Gastroesophageal sphincter (tissue), 3 donors: Measurements from ENCODE around the gene TULP4.

Experiments
- CTCF ChIP-seq, 4 experiments: fragments of 200-600 bp in 2 of 4; fragments of 450-650 bp in 2 of 4; sonication (generic) in 1 of 4; IDR thresholded peaks; one replicate each; pipeline ENCODE4 v1.5.1; 2017 to 2019; ENCODE audit warnings: antibody characterized with exemption in 4 of 4, mild to moderate bottlenecking in 2 of 4, moderate library complexity in 2 of 4
- EP300 ChIP-seq: sonication (generic); formaldehyde crosslinking; IDR thresholded peaks from one replicate; pipeline ENCODE4 v1.6.1; 2017; ENCODE audit warnings: antibody characterized with exemption, mild to moderate bottlenecking
- POLR2A ChIP-seq, 2 donors: fragments of 450-650 bp; IDR thresholded peaks; one replicate each; pipeline ENCODE4 v1.6.1; 2017; ENCODE audit warnings: antibody characterized with exemption in 2 of 2, mild to moderate bottlenecking in 2 of 2, moderate library complexity in 1 of 2
- POLR2AphosphoS5 ChIP-seq: sonication (generic); formaldehyde crosslinking; IDR thresholded peaks from one replicate; pipeline ENCODE4 v1.6.1; 2017; ENCODE audit warnings: antibody characterized with exemption

- no peak for TF ChIP-seq CTCF (IDR thresholded peaks at IDR 0.05)
- no peak for TF ChIP-seq POLR2A (IDR thresholded peaks at IDR 0.05)
- TF ChIP-seq EP300: no peak
- no peak for TF ChIP-seq POLR2AphosphoS5
Measured at GRCh38 chr6:158409451-158409850, 97.2 kb downstream of the TULP4 start.
